HG02678 (cell line): ENCODE data around the gene PRDM16.

Experiments used
- ATAC-seq: cut with Tn5 transposase; IDR thresholded peaks from one replicate; pipeline ENCODE4 v1.9.1; 2021; ENCODE audit warnings: mild to moderate bottlenecking, moderate library complexity; ENCODE audit not compliant: unreplicated experiment

Gene PRDM16

DNA sequence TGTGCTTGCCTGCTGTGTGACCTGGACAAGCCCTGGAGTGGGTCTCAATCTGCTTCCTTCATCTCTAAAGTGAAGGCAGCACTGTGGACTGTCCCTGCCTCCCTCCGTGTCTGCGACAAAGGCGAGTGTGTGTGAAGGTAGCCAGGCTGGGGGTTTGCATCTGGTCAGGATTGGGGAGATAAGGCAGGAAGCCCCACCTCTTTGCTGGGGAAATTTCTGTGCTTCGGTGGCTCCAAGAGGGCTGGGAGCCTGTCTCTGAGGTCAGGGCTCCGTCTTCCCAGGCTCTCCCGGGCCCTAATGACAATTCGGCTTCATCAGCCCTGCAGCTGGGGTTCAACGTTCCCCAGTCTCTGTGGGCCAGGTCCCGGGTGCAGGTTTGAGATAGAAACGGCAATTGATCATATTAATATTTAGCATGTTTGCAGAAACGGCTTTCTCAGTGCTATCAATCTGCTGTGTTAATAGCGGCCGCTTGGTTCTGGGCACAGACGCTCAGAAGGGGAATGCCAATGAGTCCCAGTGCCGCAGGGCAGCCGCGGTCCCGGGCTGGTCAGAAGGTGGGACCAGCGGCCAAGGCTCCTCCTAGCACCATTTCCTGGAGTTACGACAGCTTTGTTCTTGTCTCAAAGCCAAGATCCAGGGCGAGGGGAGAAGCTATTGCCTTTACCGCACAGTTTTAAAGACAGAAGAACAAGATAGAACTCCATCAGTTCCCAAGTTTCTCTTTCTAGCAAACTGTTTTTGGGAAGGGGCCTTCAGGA, 105.7 kb downstream of the PRDM16 start:
- ATAC-seq, result no peak

DNA sequence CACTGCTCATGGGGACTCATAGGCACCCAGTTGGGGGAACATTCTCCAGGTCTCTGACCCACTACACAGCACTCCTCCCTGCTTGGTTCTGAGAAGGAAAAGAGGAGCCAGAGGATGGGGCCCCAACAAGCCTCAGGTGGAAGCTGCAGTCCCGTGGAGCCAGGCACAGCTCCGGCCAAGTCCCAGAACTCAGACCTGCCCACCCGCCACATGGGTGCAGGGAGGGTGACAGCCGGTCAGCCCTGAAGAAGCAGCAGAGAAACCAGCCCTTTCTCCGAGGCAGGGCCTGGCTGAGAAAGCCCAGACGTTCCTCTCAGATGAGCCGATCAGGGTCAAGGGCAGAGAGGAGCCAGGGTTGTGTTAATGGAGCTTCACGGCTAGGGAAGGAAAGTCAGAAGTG, 106.5 kb downstream of the PRDM16 start:
- no peak for ATAC-seq

DNA sequence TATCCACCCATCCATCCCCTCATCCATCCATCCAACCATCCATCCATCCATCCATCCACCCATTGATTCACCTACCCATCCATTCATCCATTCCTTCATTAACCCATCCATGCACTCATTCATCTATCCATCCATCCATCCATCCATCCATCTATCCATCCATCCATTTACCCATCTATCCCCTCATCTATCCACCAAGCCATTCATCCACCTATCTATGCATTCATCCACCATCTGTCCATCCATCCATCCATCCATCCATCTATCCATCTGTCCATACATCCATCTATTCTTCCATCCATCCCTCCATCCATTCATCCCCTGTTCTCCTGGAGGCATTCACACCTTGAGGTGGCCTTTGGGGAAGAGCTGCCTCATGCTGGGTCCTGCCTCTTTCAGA, 107.0 kb downstream of the PRDM16 start:
- ATAC-seq, result no peak

DNA sequence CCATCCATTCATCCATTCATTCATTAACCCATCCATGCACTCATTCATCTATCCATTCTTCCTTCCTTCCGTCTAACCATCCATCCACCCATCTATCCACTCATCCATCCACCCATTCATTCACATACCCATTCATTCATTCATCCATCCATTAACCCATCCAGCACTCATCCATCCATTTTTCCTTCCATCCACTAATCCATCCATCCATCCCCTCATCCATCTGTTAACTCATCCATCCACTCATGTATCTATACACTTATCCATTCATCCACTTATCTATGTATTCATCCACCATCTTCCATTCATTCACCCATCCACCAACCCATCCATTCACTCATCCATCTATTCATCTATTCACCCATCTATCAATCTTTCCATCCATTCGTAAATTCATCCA, 107.8 kb downstream of the PRDM16 start:
- no peak for ATAC-seq

DNA sequence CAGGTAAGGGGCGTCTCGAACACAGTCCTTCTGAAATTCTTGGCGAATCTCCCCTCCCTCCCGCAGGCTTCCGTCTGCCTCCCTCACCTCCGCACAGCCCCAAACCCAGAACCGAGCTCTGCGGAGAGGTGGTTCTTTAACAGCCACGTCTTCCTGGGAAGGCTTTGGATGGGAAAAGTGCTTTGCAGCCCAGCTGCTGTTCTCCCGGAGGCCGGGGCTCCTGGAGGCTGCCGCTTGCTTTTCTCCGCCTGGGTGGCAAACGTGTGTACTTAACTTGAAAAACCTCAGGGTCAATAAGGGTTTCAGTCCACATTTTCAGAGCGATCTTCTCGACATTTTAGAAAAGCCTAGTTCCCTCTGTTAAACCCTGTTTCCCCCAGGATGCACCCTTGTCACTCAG, 109.3 kb downstream of the PRDM16 start:
- no peak for ATAC-seq

DNA sequence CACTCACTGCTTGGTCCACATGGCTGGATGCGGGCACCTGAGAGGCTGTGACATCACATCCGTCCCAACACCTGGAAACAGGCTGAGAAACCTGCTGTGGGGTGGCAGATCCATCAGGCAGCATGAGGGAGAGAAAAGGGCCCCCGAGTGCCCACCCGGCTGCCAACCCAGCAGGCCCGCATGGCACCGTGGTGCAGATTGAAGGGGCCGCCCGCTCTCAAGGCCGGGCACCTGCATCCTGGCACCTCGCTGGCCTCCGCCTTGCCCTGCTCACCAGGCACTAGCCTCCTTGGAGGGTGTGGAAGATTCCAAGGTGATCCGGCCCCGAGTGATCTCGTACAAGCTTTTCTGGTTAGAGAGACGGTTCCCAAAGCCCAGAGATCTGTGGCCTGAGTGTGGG, 110.5 kb downstream of the PRDM16 start:
- ATAC-seq, result no peak

DNA sequence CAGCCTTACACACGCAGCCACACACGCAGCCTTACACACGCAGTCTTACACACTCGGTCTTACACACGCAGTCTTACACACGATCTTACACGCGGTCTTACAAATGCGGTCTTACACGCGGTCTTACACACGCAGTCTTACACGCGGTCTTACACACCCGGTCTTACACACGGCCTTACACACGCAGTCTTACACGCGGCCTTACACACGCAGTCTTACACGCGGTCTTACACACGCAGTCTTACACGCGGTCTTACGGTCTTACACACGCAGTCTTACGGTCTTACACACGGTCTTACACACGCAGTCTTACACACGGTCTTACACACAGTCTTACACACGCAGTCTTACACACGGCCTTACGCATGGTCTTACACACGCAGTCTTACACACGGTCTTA, 111.9 kb downstream of the PRDM16 start:
- ATAC-seq, result no peak

DNA sequence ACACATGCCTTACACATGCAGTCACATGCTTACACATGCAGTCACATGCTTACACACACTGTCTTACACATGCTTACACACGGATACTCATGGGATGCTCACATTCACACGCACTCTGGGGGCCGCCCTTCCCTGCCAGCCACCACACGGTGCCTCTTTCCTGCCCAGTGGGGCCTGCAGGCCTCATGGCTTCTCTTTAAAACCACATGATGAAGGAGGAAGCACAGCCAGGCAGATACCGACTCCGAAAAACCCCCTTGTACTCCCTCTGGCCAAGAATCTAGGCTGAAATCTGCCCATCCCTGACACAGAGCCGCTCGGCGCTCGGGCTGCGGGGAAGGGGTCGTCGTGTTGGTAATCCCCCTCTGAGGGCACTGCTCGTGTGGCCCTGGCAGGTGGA, 113.0 kb downstream of the PRDM16 start:
- ATAC-seq, result no peak

DNA sequence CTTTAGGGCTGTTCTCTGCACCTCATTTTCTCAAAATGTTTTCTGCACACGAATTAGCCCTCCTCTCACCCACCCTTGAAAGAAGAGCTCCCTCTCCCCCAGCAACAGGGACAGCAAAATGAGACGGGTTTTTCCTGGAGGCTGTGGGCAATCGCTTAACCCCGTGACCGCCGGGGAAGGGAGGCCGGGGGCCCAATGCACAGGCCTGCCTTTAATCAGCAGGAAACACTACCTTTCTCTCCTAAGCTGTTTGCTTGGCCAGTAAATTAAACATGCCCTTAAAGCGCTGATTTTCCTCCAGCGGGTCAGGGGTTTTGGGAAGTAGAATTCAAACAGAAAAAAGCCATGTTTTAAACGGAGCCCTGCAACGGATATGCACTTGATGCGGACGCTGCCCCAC, 114.4 kb downstream of the PRDM16 start:
- no peak for ATAC-seq

DNA sequence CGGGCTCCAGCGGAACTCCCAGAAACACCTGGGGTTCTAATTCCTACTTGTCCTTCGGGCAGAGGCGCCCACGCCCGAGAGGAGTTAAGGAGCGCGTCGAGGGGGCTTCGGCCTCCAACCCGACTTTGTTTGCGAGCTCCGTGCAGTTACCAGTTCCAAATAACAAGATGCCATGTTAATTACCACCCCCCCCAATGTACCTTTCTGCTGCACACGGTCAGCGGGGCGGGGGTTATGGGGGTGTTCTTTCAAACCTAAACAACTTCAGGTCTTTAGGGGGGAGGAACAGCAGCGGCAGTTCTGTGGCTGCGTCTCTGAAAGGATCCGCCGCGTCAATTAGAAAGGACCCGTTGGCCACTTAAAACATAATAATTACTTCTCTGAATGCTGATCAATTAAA, 114.8 kb downstream of the PRDM16 start:
- ATAC-seq, result no peak

DNA sequence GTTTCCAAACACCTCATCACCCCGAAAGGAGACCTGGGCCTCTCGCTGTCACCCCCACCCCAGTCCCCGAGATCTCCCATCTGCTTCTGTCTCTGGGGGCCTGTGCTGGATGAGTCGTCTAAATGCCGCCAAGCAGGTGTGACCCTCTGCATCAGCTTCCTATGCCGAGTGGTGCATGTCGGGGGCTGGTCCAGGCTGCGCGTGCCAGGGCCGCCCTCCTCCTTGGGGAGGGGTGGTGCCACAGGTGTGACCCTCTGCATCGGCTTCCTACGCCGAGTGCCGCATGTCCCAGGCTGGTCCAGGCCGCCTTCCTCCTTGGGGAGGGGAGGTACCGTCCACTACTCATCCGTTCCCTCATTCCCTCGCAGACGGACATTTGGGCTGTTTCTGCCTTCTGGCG, 115.7 kb downstream of the PRDM16 start:
- no peak for ATAC-seq

DNA sequence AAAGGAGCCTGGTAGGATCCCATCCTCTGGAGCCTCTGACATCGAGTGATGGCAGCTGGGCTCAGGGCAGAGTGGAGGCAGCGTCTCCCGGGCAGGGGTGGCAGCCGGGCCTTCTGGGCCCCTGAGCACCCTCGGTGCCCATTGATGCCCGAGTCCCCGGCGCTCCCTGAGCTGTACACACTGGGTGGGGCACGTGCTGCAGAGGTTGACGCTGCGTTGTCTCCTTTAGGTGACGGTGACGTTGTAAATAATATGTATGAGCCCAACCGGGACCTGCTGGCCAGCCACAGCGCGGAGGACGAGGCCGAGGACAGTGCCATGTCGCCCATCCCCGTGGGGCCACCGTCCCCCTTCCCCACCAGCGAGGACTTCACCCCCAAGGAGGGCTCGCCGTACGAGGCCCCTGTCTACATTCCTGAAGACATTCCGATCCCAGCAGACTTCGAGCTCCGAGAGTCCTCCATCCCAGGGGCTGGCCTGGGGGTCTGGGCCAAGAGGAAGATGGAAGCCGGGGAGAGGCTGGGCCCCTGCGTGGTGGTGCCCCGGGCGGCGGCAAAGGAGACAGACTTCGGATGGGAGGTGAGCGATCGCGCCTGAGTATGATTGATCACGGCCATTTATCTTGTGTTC, 117.0 kb downstream of the PRDM16 start:
- ATAC-seq, result no peak

DNA sequence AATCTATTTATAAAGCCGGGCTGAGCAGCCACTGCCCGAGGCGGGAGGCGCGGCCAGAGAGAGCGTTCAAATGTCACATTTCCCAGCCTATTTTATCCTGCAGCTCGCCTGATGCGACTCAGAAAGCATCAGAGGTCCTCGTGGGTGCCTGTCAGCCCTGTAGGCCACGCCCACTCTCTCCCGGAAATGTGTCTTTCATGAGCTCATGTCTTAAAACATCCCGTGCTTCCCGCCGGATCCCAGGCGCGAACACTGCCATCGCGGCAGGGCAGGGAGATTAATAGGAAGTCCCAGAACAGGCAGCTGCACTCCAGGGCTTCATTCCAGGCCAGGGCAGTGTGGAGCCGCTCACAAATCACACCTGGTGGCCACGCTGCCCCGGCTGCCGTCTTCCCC, 117.5 kb downstream of the PRDM16 start:
- no peak for ATAC-seq

DNA sequence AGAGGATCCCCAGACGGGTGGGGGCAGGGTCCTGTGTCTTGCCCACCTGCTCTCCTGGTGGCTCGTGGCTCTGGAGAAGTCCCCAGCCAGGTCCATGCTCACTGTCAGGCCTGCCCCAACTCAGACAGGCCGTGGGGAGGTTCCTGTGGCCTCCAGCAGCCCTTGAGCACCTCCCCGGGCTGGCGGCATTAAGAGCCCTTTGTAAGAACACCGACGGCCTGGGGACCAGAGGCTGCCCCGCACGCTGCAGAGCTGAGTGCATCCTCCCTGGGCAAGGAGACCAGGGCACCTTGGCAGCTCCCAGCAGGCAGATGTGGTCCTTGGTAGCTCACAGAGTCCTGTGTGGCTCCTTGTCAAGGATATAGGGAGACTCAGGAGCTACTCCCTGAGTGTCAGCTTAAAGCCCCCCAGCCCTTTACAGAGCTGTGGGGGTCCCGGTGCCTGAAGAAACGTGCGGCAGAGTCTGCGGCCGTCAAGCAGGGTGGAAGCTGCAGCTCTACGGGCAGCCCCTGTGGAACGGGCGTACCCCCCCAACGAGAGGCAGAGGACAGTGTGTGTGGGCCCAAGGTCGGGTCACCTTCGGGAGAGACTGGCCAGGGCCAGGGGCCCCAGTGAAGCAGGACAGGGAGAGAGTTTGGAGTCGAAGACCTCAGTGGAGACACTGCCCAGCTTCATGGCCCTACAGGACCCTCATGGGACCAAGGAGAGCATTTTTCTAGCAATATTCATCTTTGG, 118.6 kb downstream of the PRDM16 start:
- ATAC-seq, result no peak

DNA sequence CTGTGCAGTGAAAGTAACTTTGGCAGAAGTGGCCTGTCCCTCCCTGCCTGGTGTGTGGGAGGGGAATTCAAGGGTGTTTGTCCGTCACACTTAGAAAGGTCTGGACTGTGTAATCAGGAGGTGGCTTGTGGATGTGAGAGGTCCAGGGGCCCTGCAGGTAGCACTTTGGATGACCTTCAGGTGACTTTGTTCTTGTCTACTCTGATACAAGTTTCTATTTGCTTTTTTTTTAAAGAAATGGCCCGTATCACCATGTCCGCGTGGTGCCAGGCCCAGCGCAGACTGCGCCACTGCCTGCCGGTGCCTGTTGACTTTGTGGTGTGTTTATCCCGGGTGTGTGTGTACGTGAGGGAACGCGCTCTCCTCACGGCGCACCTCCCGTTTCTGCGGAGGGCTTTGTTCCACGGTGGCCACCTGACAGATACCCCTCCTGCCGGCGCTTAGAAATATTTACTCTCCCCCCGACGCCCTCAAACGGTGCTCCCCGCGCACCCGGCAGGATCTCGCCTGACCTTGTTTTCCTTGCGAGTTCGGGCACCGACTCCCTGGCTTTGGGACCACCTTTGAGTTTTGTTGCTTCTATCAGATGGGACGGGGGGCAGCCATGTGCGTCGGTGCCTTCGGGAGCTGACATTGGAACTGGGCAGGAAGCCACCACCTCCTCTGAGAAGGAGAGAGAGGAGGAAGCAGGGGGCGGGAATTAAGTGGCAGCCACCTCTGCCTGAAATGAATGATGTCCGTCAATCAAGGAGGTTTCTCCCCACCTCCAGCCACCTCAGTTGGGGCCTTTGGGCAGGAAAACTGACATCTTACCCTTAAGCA, 119.4 kb downstream of the PRDM16 start:
- ATAC-seq, result no peak

DNA sequence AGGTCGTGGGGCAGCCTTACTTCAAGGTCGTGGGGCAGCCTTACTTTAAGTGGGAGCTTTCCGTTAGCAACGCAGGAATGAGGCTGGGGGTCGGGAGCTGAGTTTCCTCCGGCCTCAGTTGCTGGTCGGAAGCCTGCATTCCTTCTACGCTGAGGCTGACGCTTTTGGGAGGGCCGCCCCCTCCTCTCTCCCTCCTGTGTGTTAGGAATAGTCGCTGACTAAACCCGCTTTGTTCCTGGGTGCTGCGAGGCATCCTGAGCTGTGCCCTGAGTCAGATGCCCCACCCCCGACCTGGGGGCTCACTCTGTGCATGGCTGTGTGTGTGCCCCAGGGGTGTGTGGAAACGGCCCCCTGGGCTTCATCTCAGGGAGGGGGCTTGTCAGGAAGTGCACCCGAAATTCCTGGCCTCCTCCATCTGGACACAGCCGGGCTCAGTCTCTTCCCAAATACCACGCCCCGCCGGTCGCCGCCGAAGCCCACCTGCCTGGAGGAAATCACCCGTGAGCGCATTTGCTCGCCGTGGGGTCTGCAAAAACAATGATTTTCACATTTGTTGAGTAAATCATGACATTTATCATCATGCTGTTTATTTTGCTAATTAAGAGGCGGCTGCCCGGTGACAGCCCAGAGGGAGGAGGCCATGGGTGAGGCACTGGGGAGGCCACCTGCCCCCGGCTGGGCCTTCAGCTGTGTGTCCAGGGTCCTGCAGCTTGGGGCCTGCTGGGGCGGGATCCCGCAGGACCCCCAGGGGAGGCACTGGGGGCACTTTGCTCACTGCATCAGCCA, 121.4 kb downstream of the PRDM16 start:
- ATAC-seq, result no peak

DNA sequence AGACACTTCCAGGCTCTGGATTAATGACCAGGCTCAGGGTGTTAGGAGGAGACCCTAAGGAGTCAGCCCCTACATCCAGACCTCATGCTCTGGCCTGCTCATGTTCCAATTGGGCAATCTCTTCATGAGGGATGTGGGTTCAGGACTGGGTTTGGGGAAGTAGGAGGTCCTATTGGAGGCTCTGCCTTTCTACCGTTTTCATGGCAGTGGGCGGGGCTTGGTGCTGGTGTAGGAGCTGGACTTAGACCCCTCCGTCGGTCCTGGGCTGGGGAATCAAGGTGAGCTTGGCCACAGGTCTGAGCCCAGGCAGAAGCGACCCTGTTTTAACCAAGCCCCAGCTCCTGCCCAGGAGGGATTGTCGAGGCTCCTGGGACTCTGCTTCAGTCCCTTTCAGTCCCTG, 123.4 kb downstream of the PRDM16 start:
- no peak for ATAC-seq

DNA sequence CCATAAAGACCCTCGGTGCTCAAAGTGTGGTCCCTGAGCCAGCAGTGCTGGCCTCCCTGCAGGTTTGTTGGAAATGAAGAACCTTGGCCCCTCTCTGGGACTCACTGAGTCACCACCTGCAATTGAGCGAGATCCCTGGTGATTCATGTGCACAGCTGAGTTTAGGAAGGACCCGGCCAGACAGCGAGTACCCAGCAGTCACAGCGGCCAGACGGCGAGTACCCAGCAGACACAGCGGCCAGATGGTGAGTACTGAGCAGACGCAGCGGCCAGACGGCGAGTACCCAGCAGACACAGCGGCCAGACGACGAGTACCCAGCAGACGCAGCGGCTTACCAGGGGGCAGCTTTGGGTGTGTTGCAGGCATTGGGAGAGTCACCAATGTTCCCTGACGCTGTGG, 123.8 kb downstream of the PRDM16 start:
- ATAC-seq, result no peak

DNA sequence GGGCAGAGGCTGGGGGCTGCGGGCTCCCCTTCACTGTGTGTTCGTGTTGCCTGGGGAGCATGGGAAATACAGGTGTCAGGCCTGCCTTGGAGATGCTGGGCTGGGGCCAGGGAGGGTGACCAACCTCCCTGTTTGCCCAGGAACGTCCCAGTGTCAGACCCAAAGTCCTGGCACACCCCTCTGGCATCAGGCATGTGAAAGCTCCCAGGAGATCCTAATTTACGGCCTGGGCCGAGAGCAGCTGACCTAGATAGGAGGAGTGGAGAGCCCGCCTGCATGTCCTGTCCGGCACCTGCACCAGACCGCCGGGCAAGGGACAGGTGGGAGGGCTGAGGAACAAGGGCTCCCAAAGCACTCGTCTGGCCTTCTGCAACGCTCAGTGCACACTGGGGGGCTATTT, 124.8 kb downstream of the PRDM16 start:
- ATAC-seq, result no peak

DNA sequence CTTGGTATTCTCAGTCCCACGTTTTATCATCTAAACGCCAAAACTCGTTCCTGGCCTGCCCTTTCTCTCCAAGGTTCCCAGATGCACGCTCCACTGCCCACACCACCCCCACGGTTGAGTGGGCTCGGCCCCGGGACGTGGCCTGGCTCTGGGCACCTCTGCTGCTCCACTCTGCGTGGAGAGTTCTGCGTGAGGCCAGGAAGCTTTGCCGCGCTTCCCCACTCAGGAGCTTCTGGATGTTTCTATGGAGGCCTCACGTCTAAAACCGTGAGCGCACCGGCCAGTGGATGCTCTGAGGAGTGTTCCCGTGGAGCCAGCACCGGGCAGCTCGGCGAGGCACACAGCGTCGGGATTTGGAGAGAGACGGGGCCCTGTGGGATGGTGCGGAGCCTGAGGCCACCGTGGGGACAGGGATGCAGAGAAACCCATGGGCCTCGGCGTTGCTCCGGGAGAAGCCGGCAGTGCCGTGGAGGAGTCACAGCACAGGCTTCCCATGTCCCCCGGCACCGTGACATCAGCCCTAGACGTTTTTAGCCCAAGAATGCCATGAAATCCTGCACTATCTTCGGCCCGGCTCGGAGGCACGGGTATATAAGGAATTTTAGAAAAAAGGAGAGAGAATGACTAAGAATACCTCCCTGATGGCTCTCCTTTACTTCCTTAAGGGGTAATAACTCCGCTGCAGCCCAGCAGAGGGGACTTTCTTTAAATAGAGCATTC, 125.9 kb downstream of the PRDM16 start:
- ATAC-seq, result no peak
